SKM-1 treated with dmso at 0.1 percent for 144 hours (cell line): ENCODE measurements around the gene EXD2.
"Not testable (repeated sequence)": the region's sequence is repeated elsewhere in the genome, so short reads cannot be mapped to it uniquely, and the experiment has no call there.

Experiments used
- DNase-seq: peaks from one replicate; lab custom pipeline; 2025; ENCODE audit not compliant: unreplicated experiment; lab: John Stamatoyannopoulos, UW

EXD2 gene

DNA sequence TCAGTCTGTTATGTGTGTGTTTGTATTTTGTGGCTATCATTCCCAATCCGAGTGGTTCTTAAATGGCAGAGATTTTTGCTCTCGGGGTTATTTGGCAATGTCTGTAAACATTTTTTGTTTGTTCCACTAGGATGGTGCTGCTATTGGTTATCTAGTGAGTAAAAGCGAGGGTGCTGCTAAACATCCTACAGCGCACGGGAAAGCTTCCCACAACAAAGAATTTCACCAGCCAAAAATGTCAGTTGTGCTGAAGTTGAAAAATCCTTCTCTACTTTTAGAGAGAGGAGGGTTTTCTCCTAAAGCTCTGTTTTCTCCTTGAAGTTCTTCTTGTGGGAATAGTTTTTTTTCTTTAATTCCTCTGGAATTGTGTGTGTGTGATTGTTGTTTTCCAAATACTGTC is 2.4 kb downstream of the EXD2 start:
- no peak for DNase-seq

DNA sequence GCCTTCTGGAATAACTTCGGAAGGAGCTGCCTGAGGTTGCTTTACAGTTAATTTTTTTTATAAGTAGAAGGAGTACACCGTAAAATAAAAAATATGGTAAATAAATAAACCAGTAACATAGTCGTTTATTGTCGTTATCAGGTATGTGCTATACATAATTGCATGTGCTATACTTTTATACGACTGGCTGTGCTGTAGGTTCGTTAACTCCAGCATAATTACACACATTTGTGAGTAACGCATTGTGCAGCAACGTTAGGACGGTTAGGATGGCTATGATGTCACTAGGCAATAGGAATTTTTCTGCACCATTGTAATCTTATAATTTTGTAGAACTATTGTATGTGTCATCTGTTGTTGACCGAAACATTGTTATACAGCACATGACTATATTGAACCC is 8.5 kb downstream of the EXD2 start:
- DNase-seq = no peak

DNA sequence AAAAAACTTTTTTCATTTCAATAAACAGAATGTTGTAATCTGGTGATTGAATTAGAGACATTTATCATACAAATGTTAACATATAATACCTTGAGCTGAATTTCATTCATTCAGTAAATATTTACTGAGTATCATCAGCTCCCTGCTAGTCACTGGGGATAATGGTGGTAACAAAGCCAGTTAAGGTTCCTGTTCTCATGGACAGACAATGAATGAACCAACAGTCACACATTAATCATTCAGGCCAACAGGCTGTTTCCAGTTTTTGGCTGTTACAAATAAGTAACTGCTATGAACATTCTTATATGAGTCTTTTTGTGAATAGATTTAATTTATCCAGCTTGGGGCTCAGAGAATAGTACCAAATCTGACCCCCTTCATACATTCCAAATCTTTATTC is 13.5 kb downstream of the EXD2 start:
- DNase-seq = no peak

DNA sequence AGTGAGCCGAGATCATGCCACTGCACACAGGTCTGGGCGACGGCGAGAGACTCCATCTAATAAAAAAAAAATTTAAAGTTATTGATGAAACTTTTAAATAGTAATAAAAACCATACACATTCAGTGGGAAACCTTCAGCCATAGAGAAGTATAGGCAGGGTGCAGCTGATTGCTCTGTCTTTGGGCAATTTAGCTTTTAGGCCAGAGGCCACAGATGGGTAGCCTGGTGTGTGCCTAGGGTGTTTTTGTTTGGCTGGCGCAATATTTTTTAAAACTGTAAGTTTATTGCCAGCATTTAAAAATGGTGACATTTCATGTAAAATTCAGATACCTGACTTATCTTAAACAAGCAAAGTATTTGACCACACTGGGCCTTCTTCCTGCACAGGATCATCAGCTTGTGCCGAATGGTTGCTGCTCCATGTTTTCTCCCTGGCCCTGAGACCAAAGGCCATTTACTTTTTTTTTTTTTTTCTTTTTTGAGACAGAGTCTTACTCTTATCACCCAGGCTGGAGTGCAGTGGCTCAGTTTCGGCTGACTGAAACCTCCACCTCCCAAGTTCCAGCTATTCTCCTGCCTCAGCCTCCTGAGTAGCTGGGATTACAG is 16.2 kb downstream of the EXD2 start:
- no peak for DNase-seq

DNA sequence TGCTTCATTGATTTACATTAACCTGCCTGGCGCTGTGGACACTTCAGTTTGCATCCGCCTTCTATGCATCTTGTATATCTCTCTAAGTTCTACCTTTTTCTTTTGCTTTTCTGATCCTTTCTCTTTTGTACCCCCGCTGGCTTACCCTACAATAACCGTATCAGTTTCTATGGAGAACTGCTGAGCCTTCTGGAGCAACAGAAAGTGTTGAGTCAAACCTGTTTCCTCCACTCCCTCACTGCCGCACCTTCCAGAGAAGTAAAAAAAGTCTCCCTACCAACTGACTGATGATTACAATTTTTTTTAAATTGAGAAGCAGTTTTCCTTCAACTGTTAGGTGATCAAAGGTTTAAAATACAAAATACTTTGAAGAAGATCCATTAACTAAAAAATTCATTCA is 17.4 kb downstream of the EXD2 start:
- no peak for DNase-seq

DNA sequence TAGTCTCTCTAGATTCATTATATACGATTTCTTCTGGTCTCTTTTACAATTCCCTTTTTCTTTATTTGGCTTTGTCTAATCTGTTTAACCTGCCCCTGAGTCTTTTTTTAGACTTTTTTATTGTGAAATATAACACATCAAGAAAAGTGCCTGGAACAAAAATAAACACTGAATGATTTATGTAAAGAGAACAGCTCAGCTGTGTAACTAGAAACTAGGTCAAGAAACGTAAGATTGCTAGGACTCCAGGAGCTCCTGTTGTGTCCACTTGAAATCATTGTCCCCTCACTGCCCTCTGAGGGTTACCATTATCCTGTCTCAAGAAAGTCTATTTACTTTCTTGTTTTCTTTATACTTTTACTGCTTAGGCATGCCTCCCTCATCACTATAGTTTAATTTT is 23.1 kb downstream of the EXD2 start:
- no peak for DNase-seq

DNA sequence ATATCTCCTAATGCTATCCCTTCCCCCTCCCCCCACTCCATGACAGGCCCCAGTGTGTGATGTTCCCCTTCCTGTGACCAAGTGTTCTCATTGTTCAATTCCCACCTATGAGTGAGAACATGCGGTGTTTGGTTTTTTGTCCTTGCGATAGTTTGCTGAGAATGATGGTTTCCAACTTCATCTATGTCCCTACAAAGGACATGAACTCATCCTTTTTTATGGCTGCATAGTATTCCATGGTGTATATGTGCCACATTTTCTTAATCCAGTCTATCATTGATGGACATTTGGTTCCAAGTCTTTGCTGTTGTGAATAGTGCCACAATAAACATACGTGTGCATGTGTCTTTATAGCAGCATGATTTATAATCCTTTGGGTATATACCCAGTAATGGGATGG is 26.4 kb downstream of the EXD2 start:
- not testable (repeated sequence) for DNase-seq

DNA sequence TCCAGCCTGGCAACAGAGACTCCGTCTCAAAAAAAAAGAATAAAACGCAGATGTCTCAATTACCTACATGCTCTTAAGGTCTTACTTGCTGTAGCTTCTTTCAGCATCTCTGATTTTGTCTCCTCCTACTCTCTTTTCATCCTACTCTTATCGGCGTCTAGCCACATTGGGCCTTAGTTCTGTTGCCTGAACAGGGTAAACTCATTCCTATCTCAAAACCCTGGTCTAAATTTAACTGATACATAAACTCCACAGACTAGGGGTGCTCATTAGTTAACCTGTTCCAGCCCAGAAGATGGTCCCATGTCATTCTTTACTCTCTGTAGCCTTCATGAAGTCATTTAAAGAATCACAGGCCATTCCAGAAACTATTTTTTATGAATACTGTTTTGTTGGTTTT is 33.6 kb downstream of the EXD2 start:
- DNase-seq = no peak

DNA sequence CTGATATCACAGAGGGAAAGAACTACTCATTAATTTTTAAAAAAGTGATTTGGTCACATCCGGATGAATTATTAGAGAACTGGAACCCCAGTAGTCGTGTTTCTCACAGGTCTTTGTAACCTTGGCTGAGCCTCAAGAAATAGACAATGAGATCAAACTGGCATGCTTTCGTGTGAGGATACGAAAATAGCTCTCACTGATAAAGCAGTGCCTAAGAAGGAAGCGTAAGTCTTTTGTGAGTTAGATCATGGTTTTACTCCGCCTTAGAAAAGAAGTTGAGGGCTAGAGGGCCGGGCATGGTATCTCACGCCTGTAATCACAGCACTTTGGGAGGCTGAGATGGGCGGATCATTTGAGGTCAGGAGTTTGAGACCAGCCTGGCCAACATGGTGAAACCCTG is 34.9 kb downstream of the EXD2 start:
- no peak for DNase-seq

DNA sequence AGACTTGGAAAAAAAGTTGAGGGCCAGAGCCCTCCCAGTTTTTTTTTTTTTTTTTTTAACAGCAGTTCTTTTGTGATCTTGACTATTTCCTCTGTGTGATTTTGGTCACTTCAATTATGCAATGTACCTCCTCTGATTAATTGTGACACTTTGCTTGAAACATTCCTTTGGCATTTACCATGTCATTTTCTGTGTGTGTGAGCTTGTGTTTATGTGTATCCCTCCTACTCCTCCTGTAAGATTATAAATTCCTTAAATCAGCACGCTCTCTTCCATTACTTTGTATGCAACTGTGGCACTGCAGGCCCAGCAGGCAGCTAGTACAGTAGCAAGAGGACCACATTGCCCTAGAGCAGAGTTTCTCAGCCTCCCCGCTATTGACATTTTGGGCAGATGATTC is 35.4 kb downstream of the EXD2 start:
- DNase-seq = no peak

DNA sequence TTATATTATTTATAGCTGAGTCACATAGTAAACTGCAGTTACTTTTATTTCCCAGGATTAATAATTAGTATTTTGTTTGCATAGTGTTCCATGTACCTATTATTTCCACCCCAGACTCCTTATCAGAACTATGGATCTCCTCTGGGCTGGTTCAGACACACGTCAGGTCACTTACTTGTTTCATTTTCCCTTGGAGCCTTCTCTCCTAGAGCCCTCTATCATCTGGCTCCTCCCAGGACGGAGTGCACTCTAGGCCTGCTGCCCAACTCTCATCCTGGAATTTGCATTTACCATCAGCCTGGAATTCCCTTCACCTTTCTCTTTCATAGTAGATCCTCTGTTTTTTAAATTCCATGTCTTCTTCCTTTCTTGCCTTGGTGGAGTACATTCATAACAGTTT is 40.2 kb downstream of the EXD2 start:
- DNase-seq = no peak

DNA sequence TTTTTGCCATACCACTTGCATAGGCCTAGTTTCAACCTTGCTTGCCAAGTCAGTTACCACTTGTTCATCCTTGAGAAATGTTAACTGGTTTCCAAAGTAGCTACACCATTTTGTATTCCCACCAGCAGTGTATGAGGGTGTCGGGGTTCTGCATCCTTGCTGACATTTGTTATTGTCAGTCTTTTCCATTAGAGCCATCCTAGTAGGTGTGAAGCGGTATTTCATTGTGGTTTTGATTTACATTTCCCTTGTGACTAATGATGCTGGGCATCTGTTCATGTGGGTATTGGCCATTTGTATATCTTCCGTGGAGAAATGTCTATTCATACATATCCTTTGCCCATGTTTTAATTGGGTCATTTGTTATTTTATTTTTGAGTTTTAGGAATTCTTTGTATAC is 41.1 kb downstream of the EXD2 start:
- no peak for DNase-seq

DNA sequence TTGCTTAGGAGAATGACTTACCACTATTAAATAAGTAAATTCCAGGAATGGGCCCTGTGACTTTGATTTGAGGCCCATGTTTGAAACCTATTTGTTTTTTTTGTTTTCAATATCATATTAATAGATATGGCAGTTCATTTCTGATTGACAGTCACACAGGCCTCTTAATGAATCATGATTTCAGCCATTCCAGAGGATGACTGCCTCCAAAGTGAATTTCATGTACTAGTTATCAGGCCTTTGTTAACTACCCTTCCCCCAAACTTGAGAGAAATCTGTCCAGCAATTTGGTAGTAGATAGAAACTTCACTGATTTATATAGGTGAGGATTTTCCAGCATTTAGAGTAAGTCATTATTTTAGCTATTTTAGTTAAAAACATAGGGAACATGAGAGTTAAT is 42.8 kb downstream of the EXD2 start:
- DNase-seq = no peak

DNA sequence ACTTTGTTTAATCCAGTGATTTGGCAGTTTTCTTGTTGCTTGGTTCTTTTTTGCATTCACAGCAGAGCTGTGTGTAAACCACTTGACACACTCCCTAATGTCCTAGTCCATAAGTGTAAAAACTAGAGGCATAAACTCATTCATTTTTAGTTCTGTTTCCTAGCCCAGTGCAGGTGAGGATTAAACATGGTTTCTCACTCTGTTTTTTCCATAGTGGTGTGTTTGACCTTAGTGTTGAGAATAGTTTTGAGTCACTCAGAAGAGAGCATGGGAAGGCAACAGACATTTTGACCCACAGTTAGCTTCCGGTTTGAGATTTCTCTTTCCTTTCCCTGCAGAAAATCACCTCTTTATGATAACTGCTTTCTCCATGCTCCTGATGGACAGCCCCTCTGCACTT is 44.4 kb downstream of the EXD2 start:
- DNase-seq = no peak

DNA sequence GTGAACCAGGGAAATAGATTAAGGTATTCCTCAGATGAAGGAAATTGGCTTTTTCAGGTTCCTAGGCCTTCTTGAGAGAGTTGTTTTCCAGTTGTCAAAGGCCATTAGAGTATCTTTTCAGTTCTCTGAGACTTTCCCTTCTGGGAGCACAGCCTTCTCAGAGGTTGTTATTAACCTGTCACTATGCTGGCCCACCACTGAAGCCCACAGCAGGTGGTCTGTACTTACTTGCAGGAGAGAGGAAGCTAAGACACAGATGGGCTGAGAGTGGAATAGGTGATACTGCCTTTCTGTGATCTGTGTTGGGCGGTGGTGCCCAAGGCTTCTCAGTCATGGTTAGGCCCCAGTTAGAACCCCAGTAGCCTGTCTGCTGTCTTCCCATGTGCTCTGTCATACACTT is 45.8 kb downstream of the EXD2 start:
- DNase-seq = no peak

DNA sequence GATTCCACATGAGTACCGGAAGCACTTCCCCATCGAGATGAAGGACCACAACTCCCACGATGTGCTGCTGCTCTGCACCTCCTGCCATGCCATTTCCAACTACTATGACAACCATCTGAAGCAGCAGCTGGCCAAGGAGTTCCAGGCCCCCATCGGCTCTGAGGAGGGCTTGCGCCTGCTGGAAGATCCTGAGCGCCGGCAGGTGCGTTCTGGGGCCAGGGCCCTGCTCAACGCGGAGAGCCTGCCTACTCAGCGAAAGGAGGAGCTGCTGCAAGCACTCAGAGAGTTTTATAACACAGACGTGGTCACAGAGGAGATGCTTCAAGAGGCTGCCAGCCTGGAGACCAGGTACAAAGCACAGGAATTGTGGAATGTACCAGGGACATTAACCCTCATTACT is 46.3 kb downstream of the EXD2 start:
- no peak for DNase-seq

DNA sequence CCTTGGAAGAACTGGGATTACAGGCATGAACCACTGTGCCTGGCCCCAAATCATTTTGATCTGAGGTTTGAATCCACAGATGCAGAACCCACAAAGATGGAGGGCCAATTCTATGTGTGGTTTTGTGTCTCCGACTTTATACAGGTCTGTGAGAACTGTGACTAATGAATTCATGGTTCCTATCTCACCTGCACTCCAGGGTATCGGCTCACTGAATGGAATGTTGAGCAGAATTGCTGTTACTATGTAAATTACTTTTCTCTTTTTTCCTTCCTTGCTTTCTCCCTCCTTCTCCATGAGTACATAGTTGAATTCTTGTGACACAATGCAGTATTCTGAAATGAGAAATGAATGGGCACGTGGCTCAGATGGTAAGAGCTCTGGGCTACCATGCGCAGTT is 47.6 kb downstream of the EXD2 start:
- DNase-seq = no peak

DNA sequence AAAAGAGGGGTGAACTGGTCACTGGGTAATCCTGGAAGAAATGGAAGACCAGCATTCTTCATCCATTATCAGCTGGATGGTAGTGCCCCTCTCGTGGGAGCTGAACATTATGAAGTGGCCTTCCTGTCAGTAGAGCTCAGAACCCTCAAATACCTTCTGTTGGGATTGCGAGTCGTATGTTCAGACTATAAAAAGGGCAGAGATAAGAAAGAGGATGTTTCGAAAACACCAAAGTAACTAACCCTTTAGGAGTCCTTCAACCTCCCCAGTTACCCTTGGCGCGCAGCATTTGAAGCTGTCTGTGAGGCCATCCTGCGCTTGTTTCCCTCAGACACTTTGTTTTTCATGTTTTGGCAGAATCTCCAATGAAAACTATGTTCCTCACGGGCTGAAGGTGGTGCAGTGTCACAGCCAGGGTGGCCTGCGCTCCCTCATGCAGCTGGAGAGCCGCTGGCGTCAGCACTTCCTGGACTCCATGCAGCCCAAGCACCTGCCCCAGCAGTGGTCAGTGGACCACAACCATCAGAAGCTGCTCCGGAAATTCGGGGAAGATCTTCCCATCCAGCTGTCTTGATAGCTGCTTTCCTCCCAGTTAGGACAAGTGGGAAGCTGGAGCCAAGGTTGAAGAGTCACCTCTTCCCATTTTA is 49.4 kb downstream of the EXD2 start:
- no peak for DNase-seq

DNA sequence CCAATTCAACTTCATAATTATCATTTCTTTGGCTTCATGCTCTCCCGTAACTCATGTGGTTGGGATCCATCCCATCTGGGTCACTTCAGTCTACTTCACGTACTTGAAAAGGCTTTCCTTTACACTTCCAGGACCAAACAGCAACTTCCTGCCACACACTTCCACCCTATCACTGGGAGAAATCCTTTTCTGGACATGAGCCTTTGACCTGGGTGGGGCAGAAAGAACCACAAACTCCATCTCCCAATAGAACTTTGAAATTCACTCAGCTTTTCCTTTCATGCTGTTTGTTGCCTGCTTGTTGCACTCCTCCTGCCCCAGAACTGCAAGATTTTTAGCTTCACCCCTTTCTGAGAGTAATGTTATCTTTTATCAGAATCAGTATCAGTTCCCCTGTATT is 50.3 kb downstream of the EXD2 start:
- no peak for DNase-seq

DNA sequence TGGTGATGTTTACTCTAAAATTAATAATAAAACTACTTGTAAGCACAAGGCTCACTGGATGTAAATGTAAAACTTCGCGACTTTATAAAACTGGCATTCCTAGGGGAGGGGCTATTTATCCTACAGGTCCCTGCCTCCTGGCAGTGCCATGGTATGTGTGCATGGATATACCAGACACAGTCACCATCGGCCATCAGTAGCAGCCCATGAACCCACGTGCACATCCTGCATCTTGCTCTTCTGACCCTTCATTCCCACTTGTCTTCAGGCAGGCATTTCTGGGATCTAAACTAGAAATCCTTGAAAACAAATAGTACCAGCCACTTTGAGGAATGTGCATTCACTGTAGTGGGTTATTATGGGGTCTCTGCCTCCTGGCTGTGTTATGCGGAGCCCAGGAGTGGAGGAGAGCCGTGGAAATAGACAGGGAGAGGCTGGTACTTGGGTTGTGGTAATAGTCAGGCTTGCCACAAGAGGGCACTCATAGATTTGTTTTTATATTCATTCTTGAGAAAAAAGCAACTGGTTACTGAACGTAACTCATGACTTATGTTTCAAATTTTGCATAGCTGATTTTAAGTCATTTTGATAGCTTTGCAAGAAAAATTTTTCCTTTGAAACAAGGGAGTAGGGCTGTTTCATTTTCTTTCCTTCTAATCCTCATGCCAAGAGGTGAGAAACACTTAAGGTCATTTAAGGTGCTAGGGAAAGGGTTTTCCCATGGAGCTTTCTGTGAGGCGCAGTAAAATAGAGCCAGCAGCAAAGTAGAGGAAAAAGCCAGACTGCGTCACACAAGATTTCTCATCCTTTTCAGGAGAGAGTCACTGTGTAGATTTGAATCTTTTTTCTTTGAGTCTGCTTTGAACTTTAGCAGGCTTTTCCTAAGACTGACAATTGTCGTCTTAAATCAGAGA is 51.3 kb downstream of the EXD2 start:
- peak; percentile 1 for DNase-seq

DNA sequence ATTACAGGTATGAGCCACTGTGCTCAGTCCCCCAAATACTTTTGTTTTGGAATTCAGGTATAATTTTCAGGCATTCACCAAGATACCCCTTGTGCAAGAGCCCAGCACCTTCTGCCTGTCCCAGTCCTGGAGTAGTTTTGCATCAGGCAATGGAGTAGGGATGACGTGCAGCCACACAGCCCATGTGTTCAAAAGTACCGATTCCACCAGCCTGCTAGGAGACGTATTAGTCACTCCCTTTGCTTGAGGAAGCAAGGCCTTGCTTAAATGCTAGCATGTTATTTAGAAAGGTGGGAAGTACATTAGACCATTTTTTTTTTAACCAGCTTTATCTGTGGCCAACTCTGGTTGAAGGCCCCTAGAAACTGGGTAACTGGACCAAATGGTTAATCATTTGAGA is 53.6 kb downstream of the EXD2 start:
- DNase-seq = no peak

DNA sequence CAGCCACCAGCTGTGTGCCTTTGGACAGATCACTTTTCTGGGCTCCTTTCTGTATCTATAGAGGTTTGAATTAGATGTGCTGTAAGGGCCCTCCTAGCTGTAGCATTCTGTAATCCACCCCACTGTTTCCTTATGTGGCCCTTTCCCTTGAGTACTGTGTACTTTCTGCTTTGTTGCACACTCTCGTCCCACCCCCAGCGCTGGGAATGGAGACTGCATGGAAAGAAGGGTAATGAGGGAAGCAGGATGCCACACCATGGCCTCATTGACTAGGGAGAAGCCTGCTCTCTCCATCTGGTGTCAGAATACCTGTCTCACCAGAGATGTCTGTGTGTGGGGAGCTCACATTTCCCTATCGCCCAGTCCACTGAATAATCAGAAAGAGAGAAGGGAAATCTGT is 55.0 kb downstream of the EXD2 start:
- DNase-seq = no peak
